NCI-H524 treated with DMSO at 0.1 percent for 48 hours (cell line): ENCODE data around the gene USP1.

Experiments used
- DNase-seq: peaks from one replicate; lab custom pipeline; 2025; lab: John Stamatoyannopoulos, UW

Gene USP1

GRCh38 chr1:62487956-62488355 lies 51.1 kb downstream of the USP1 start:
- no peak for DNase-seq

- DNase-seq, result no peak
These were observed 55.7 kb downstream of the USP1 start for GRCh38 chr1:62492521-62492920.

- no peak for DNase-seq
These were observed 56.8 kb downstream of the USP1 start for GRCh38 chr1:62493656-62494055.

GRCh38 chr1:62494137-62494536 lies 57.3 kb downstream of the USP1 start:
- DNase-seq, result no peak

- no peak for DNase-seq
These were observed 63.4 kb downstream of the USP1 start for GRCh38 chr1:62500210-62500609.
